SH-SY5Y (cell line): ENCODE measurements around the gene SIRT7.

Source experiments
- GATA2 ChIP-seq: IDR thresholded peaks from 2 replicates; pipeline ENCODE4 v1.6.1; 2011; ENCODE audit warnings: mild to moderate bottlenecking, low read depth, low read length
- GATA3 ChIP-seq: IDR thresholded peaks from 2 replicates; pipeline ENCODE4 v1.6.1; 2011; ENCODE audit warnings: low read depth, mild to moderate bottlenecking, low read length, moderate library complexity

The SIRT7 gene

DNA sequence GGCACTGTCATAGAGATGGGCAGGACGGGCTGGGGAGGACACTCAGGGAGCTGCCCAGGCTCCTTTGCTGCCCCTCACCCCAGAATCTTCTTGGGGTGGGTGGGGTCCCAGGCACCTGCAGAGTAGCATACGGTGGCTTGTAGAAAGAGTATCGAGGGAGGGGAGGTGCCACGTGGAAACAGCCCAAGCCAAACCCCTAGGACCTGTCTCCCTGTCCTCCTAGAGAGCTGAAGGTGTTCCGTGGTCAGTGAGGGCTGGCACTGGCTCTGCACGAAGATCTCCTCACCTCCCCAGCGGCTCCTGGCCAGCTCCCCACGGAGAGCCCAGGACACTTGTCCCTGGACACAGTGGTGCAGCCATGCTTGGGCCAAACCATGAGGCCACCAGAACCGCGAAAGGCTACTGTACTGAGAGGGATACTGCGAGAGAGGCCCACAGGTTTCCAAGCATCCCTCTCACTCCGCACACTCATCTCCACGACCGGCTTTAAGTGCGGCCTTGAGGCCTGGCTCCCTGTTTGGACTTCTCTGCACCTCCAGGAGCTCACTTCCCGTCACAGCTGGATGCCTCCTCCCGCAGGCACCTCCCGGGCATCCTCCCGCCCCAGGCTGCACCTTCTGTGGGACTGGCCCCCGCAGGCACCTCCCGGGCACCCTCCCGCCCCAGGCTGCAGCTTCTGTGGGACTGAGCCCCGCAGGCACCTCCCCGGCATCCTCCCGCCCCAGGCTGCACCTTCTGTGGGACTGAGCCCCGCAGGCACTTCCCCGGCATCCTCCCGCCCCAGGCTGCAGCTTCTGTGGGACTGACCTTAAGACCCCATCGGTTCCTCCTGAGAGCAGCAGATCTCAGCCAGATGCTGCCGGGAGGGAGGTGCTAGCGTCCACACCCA is 11.5 kb upstream of the SIRT7 start:
- no peak for TF ChIP-seq GATA3
- TF ChIP-seq GATA2, result no peak

DNA sequence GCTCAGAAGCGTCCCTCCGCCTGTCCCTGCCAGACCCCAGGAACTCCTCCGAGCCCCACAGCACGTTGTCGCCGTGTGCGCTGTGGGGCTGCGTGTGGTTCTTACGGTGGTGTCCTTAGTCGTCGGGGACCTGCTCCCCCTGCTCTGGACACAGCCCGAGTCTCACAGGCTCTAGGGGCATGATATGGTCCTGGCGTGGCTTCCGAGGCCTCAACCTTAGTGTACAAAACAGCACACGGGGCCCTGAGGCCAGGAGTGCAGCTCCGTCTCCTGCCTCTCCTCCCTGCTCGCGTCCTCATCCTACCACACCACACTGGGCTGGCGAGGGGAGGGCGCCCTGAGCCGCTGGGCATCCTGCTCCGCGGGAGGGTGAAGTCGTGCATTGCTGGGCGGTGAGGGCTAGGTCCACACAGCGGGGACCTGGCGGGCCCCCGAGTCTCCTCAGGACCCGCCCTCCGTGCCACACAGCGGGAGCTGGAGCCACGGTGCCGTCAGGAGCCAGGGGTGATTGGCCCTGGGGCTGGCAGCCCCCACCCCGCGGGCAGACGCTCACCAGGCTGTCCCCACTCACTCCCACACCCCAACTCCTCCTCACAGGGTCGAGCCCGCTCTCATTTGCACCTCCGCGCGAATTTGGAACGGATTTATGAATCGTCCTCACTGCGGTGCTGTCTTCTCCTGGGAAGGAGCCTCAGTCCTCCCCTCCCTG is 10.7 kb upstream of the SIRT7 start:
- TF ChIP-seq GATA3 (no peak), GATA2 (no peak)

DNA sequence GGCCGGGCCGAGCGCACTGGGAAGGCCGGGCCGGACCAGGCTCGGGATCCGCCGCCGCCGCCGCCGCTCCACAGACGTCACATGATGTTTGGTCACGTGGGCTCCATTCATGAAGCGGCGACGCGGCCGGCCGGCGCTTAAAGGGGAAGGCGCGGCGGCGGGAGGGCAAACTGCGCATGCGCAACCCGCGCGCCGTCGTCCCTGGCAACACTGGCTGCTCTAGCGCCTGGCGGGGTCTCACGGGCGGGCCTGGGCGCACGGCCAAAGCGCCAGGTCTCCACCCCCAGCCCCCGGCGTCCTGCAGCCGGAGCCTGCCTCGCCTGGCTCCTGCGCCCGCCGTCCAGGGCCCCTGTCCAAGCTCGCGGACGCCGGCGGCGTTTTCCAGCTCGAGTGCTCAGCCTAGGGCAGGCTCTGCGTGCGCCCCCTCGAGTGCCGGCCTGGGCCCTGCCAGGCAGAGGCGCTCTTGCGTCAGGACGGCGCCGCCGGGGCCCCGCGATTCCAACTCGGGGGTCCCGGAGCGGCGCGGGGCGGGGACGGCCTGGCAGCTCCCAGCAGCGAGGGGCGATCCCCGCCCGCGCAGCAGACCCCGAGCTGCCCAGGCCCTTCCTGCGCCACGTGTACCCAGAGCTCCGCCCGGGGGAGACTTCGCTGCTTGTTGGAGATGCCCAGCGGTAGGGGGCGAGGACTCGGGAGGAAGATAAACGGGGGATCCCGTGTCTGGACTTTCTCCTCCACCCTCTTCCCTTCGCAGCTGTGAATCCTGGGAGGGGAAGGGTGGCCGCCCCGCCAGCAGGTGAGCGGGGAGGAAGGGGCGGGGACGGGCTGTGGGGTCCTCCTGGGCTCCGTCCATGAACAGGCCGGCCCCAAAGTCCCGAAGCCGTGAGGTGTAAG is 9.9 kb upstream of the SIRT7 start, which contains the start of gene MAFG:
MAFG (minus strand) TSS at position 83 of the 891 bp plus-strand sequence. CDS start 4,550 bp downstream, outside the sequence.
- TF ChIP-seq GATA2 (no peak; the same call in 1 of the 2 replicates), GATA3 (no peak)

DNA sequence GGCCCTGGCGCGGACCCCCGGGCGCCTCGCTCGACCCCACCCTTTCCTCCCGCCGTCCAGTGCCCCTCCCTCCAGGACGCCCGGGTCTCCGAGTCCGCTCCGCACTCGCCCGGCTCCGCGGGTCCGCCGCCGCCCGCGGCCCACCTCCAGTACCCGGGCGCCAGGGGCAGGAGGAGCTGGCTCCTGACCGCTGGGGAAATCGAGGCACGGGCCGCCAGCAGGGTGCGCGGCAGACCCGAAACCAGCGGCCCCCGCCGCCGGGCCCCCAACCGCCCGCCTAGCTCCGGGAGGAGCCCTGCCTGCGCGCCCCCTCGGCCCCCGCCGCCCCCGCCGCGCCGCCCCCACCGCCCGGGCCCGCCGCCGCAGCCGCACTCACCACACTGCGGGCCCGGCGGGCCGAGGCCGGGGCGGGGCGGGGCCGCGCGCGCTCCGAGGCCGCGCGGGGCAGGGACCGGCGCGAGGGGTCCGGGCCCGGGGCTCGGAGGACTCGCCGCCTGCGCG is 9.2 kb upstream of the SIRT7 start:
- TF ChIP-seq GATA3, result no peak

DNA sequence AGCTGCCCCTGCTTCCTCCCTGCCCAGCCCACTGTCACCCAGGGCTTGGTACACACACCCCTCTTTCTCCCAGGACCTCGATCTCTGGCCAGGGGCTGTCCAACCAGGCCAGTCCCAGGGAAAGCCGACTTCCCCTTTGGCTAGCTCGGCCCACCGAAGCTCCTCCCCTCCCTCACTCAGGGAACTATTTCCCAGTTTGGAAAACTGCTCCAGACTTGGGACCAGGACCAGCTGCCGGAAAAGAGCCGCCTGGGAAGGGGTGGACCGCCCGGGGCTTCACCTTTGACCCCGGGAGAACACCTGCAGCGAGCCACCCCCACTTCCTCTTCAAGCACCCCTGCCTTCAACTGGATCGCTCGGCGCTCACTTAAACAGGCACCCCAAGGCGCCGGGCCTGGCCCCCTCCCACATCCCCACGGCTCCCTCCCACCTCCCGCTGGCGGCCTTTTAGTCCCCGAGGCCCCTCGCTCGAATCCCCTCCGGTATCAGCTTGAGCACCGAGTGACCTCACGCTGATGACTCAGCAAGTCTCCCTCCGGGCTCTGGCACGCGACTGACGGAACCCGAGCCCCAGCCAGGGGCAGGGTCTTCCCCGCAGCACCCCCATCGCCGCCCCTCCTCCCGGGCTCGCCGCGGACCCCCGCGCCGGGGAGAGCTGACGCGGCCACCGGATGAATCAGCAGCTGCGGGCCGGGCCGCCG is 8.6 kb upstream of the SIRT7 start:
- no peak for TF ChIP-seq GATA3

DNA sequence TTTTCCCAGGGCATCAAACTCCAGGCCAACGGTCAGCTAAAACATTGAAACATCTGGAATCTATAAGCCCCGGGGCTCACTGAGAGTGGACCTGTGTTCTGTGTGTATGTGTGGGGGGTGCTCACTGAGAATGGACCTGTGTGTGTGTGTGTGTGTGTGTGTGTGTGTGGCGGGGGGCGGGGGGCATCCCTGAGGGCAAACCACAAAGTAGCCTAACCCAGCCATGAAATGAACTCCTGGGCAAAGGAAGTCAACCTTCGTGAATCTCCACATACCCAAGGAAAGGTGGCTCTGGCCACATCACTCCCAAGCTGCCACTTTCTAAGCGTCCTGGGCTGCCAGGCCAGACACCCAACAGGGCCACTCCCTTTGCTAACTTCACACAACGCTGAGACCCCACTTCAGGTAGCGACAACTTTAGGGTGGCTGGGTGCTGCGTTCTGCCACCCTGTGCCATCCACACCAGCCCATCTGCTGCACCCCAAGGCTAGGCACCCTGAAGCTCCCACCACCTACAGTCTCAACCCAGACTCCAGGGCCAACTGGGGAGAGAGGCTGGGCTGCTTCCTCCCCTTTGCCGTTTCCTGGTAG is 8.0 kb upstream of the SIRT7 start:
- TF ChIP-seq GATA2 (no peak), GATA3 (no peak)

DNA sequence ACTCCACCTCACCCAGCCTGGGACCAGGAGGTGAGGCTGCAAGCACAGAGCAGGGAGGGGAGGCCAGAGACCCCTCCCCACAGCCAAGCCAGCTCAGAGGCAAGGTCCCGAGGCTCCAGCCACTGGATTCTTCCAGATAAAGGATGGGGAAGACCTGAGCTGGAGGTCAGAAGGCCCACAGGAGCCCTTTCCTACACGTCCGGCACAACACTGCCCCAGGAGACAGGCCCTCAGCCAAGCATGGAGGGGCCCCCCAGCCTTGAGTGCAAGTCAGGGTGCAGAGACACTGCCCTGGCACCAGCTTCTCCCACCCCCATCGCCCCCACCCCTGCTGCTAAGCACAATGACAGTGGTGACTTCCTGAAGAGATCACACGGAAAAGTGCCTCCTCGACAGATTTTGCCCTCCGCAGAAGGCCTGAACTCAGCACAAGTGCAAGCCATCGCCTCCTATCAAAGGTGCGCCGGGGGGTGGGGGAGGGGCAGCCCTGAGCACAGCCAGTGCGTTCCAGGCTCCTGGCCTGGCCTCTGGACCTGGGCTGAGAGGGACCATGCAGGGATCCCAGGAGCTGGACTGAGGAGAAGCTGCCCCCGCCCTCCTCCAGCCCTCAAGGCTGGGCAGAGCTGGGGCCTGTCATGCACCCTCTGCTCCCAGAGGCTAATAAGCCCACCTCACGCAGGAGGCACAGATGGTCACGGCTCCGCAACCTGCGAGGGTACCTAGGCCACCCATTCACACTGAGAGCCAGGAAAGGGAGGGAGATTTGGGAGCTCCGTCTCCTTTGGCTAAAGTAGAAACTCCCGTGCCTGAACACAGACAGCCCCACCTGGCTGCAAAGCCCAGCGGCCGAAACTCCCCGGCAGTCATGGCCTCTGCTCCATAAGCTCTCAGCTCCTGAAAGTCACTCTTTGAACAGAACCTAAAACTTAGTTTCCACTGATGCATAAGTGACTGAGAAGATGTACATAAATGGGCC is 6.9 kb upstream of the SIRT7 start:
- TF ChIP-seq GATA2, result no peak
- no peak for TF ChIP-seq GATA3

DNA sequence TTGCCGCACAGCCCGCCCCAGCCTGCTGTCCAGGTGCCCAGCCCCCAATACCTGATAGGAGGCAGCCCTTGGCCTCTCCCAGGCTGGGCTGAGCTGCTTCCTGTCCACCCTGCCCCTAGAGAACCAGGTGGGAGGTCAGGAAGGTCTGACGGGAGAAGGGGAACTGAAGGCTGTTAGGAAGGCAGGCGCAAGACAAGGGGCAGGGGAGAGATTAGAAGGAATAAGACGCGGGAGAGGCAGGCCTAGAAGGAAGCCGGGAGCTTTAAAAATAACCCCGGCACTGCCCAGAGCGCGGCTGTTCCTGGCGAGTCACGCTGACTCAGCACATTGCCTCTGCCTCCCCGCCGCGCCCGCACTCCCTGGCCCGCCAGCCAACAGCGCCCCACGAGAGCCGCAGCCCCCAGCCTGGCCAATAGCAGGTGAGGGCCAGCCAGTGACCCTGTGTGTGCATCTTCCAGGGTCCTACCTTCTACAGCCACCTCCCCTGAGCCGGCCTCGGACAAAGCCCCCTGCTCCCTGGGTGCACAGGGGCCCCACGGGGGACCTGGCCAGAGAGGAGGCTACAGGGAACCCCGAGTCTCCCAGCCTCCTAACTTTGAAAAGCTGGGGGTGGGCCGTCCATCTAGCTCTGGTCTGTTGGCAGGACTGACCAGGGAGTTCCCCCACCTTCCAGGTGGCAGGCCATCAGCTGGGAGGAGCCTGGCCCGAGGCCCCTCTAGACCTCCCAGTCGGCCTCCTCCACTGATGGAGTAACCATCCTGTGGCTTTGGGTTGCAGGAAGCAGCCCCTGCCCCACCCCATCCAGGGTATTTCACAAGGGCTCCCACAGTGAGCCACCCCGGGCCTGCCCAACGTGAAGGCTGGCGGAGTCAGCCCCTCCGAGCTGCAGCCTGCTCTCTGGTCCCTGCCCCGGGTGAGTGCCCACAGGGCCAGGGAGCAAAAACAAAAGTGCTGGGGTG is 5.6 kb upstream of the SIRT7 start:
- TF ChIP-seq GATA3 (no peak), GATA2 (no peak)

DNA sequence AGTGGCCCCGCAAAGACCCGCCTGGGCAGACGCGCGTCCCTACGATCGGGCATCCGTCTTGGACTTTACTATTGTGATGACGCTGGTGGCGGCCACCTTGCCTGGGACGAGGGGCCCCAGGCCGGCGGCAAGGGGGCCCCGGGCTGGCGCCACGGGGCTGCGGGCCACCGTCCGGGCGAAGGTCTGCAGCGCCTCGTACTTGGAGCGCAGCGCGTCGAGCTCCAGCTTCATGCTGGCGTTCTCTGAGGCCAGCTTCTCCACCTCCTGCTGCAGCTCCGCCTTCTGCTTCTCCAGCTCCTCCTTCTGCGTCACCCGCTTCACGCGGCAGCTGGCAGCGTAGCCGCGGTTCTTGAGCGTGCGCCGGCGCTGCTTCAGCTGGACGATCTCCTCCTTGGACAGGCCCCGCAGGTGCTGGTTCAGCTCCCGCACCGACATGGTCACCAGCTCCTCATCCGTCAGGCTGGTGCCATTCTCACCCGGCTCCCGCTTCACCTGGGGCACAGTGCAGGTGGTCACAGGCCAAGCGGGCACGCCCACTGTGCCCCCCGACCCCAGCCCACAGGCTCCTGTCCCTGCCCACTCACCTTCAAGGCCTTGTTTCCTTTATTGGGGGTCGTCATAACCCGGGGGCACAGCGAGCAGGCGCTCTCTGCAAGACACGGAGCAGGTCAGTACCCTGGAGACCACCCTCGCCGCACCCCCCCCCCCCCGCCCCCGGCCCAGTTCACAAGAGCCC is 4.8 kb upstream of the SIRT7 start:
- TF ChIP-seq GATA3 (no peak), GATA2 (no peak)

DNA sequence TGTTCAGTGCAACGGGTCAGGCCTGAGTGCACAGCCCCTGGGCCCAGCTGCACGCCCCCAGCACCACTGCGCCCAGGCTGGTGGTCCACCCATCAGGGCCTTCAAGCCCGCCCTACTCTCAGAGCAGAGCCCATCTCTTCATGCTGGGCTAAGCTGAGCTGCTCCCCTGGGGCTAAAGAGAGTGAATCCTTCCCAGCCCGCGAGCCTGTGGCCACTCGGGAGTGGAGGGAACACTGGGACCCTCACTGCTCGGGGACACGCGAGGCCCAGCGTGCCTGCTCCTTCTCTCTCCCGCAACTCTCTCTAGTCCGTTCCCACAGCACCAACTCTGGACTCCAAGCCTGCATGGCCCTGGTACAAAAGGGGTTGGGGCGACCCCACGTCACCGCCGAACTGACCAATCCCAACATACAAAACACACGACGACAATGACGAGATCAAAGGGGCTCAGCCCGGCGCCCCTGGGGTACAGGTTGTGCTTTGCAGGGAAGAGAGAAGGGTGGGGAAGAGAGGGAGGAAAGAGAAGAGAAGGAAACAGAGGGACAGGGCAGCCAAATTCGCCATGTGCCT is 4.1 kb upstream of the SIRT7 start:
- TF ChIP-seq GATA2 (no peak), GATA3 (no peak)
